Natural killer cell (primary cell): Measurements from ENCODE around the gene HBP1. TPM values are rescaled to one million over a fixed set of nuclear protein-coding genes. Genes with fewer than 3 reads are reported as not detected.

Experiments used
- ATAC-seq, 3 donors: fragments of 150-1000 bp in 2 of 3; fragments of 200-7000 bp in 1 of 3; cut with Tn5 transposase; 1 replicate in 1 of 3; 2 replicates in 2 of 3; pipeline ENCODE4 v1.10.0; 2021; ENCODE audit warnings: mild to moderate bottlenecking in 2 of 3, moderate library complexity in 2 of 3
- DNase-seq, 2 donors: peaks; one replicate each; pipeline versions ENCODE4 v3.0.0 to v3.0.0-alpha.2; 2013 to 2021; ENCODE audit warnings: mixed read lengths in 1 of 2
- H3K27ac ChIP-seq: one replicate; pipeline ENCODE4 v1.5.1; 2013; ENCODE audit warnings: mild to moderate bottlenecking, low read length
- H3K27me3 ChIP-seq: one replicate; pipeline ENCODE4 v1.6.1; 2013; ENCODE audit warnings: low read length; ENCODE audit not compliant: control insufficient read depth, insufficient read depth
- H3K36me3 ChIP-seq: one replicate; pipeline ENCODE4 v1.6.1; 2013; ENCODE audit warnings: low read length; ENCODE audit not compliant: control insufficient read depth, insufficient read depth
- H3K4me1 ChIP-seq: one replicate; pipeline ENCODE4 v1.6.1; 2013; ENCODE audit warnings: low read length; ENCODE audit not compliant: control insufficient read depth, insufficient read depth
- H3K4me3 ChIP-seq: one replicate; pipeline ENCODE4 v1.5.1; 2013; ENCODE audit warnings: low read length
- H3K9me3 ChIP-seq: one replicate; pipeline ENCODE4 v1.6.1; 2013; ENCODE audit warnings: low read length; ENCODE audit not compliant: control insufficient read depth, insufficient read depth
- H3K27ac Mint-ChIP-seq, 2 donors: one replicate each; pipeline ENCODE4 v1.8.0; 2022; ENCODE audit warnings: mild to moderate bottlenecking in 2 of 2, mixed read lengths in 2 of 2, moderate library complexity in 1 of 2
- H3K27me3 Mint-ChIP-seq, 2 donors: one replicate each; pipeline ENCODE4 v1.8.0; 2022; ENCODE audit warnings: low read depth in 2 of 2, mixed read lengths in 2 of 2
- H3K36me3 Mint-ChIP-seq: one replicate; pipeline ENCODE4 v1.8.0; 2022; ENCODE audit warnings: mixed read lengths
- H3K4me1 Mint-ChIP-seq, 2 donors: one replicate each; pipeline ENCODE4 v1.8.0; 2022; ENCODE audit warnings: mixed read lengths in 2 of 2
- H3K4me3 Mint-ChIP-seq: one replicate; pipeline ENCODE4 v1.8.0; 2022; ENCODE audit warnings: mild to moderate bottlenecking, moderate library complexity, mixed read lengths
- H3K9me3 Mint-ChIP-seq, 2 donors: one replicate each; pipeline ENCODE4 v1.8.0; 2022; ENCODE audit warnings: mixed read lengths in 2 of 2
- WGBS: methylation state at CpG from one replicate; pipeline ENCODE4 v1.1.7; 2013; ENCODE audit warnings: missing lambda C conversion rate; ENCODE audit not compliant: insufficient coverage; 5-methylcytosine and 5-hydroxymethylcytosine counted together
- intact Hi-C: fragments of 100-400 bp; cut with micrococcal nuclease; formaldehyde crosslinking; loops from one replicate; pipeline ENCODE4 v1.14.2; 2022
- total RNA-seq, 4 donors: library from RNA; stranded (reverse); fragments of 120-200 nt in 1 of 4; gene quantifications; one replicate each; pipeline versions ENCODE4 v1.2.3 to v1.2.4, GENCODE V29; 2013 to 2022
- TF ChIP-seq, protein P1 (sequence below): fragments of 200-600 bp; IDR thresholded peaks from one replicate; pipeline ENCODE4 v1.8.0; 2022; ENCODE audit warnings: antibody characterized with exemption

The HBP1 gene
- total RNA-seq, 3 donors from 2014 or later (not counting 1 experiment from before 2014, with no cell fraction given) = 186 to 249 (median 243) TPM

DNA sequence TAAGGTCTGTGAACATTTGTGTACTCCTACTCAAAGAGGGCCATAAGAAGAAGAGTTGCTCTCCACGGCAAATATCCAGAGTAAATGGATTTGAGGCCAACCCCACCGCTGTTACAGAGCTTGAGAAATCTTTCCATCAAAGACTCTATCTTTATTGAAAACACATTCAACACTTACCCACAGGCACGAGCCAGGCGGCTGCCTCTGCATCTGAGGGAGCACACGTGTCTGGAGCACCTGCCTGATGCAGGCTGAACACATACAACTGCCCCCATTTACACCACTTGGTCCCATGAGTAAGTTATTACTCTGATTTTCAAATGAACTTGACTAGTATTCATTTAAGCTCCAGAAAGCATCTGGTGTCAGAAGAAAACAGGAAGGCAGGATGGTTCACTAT, 38.7 kb downstream of the HBP1 start:
- intact Hi-C loops = no loop called here
- DNase-seq (no peak), ATAC-seq (peak in 1 of 3 donors; percentile 14)
- H3K27ac ChIP-seq = no peak overlapping the region
- H3K4me3 Mint-ChIP-seq = no peak overlapping the region
- H3K9me3 Mint-ChIP-seq = no peaks in the 10 kb centered on the region
- no peak overlapping the region for H3K27ac Mint-ChIP-seq
- H3K4me1 Mint-ChIP-seq = peaks cover 0 to 5% of the 10 kb centered on the region in 2 donors
- H3K36me3 Mint-ChIP-seq = peaks cover 23% of the 10 kb centered on the region
- H3K4me1 ChIP-seq = no peaks in the 10 kb centered on the region
- no peaks in the 10 kb centered on the region for H3K9me3 ChIP-seq
- TF ChIP-seq, protein P1, sequence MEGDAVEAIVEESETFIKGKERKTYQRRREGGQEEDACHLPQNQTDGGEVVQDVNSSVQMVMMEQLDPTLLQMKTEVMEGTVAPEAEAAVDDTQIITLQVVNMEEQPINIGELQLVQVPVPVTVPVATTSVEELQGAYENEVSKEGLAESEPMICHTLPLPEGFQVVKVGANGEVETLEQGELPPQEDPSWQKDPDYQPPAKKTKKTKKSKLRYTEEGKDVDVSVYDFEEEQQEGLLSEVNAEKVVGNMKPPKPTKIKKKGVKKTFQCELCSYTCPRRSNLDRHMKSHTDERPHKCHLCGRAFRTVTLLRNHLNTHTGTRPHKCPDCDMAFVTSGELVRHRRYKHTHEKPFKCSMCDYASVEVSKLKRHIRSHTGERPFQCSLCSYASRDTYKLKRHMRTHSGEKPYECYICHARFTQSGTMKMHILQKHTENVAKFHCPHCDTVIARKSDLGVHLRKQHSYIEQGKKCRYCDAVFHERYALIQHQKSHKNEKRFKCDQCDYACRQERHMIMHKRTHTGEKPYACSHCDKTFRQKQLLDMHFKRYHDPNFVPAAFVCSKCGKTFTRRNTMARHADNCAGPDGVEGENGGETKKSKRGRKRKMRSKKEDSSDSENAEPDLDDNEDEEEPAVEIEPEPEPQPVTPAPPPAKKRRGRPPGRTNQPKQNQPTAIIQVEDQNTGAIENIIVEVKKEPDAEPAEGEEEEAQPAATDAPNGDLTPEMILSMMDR = no peak
- 98% methylated on average over 5 of the region's 5 CpGs for WGBS
- H3K4me3 ChIP-seq = no peak overlapping the region
- peaks cover 45% of the 10 kb centered on the region for H3K36me3 ChIP-seq
- no peaks in the 10 kb centered on the region for H3K27me3 Mint-ChIP-seq
- no peaks in the 10 kb centered on the region for H3K27me3 ChIP-seq

DNA sequence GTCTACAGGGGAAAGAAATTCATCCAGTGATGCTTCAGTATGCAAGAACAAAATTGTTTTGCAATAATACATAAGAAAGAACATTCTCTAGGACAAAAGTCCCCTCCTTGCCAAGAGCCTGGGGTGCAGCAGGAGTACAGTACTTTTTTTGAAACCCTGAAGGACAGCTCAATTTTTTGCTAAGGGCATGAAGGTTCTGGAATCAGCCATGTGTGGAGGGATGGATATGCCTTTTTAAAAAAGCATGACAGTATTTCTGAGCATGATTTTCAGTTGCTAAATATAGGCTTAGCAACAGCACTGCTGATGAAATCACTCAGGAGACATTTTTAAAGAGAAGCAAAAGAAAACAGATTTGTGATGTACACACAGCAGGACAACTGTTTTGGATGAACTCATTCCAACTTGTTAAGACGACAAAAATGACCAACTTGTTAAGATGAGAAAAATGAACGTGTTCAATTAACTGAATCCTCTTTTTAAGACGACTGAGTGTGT, 39.3 kb downstream of the HBP1 start:
- TF ChIP-seq, protein P1 = no peak
- H3K36me3 Mint-ChIP-seq = peaks cover 23% of the 10 kb centered on the region
- ATAC-seq = no peak

DNA sequence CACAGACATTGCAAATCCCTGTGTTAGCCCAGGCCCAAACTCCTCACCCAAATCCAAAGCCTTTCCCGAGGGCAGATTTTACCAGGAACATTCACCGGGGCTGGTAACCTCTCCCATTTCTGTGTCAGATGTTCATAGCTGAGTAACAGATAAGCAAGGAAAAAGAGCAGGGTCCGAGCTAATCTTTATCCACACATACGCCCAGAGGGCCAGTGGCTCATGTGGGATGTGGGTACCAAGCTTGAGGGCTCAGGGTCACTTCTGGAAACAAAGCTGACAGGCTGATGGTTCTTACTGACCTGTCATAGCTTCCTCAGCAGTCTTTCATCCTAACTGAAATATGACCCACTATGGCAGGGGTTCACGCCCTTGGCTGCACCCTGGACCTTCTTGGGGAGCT, 39.8 kb downstream of the HBP1 start:
- 96% methylated on average over 5 of the region's 5 CpGs for WGBS
- ATAC-seq = no peak
- H3K36me3 Mint-ChIP-seq = peaks cover 26% of the 10 kb centered on the region
- H3K4me1 Mint-ChIP-seq = peaks cover 0 to 5% of the 10 kb centered on the region in 2 donors
- intact Hi-C loops = no loop called here
- H3K36me3 ChIP-seq = peaks cover 36% of the 10 kb centered on the region
- DNase-seq = no peak
- H3K9me3 Mint-ChIP-seq = peaks cover 0 to under 1% of the 10 kb centered on the region in 2 donors
- H3K27ac Mint-ChIP-seq = no peak overlapping the region
- TF ChIP-seq, protein P1 = no peak
- H3K27ac ChIP-seq = no peak overlapping the region
- H3K4me3 ChIP-seq = no peak overlapping the region
- no peak overlapping the region for H3K4me3 Mint-ChIP-seq
- H3K27me3 Mint-ChIP-seq = no peaks in the 10 kb centered on the region
- no peaks in the 10 kb centered on the region for H3K9me3 ChIP-seq
- H3K4me1 ChIP-seq = no peaks in the 10 kb centered on the region
- H3K27me3 ChIP-seq = no peaks in the 10 kb centered on the region

More for the DNA sequence above, 39.3 kb downstream of the HBP1 start:
- H3K36me3 ChIP-seq = peaks cover 39% of the 10 kb centered on the region
- Mint-ChIP-seq H3K27me3 (no peaks in the 10 kb centered on the region), H3K9me3 (no peaks in the 10 kb centered on the region), H3K27ac (no peak overlapping the region), H3K4me3 (no peak overlapping the region), H3K4me1 (peaks cover 0 to 5% of the 10 kb centered on the region in 2 donors)
- no peaks in the 10 kb centered on the region for H3K4me1 ChIP-seq
- 83% methylated on average over 3 of the region's 3 CpGs for WGBS
- DNase-seq = no peak
- no peak overlapping the region for H3K27ac ChIP-seq
- no peaks in the 10 kb centered on the region for H3K9me3 ChIP-seq
- intact Hi-C loops = no loop called here
- H3K4me3 ChIP-seq = no peak overlapping the region
- H3K27me3 ChIP-seq = no peaks in the 10 kb centered on the region

DNA sequence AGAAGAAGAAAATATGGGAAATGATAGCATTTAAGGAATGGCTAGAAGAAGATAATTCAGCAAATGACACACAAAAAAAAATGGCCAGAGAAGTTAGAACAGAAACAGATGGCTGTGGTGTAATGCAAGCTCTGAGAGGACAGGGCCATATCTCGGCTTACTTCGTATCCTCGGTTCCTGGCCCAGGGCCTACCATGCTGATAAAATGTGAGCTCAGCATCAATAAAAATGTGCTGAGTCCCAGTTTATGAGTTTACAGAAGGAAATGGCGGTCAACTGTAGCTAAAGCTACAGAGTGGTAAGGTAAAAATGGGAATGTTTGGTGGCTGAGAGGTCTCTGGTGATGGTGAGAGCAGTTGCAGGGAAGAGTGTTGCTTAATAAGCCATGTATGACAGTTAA, 40.8 kb downstream of the HBP1 start:
- Histone ChIP-seq H3K9me3 (peaks cover 2% of the 10 kb centered on the region), H3K27me3 (no peaks in the 10 kb centered on the region), H3K36me3 (peaks cover 30% of the 10 kb centered on the region), H3K4me3 (no peak overlapping the region), H3K4me1 (no peaks in the 10 kb centered on the region), H3K27ac (no peak overlapping the region)
- 96% methylated on average over 4 of the region's 4 CpGs for WGBS
- Mint-ChIP-seq H3K4me1 (peaks cover 0 to 5% of the 10 kb centered on the region in 2 donors), H3K27ac (no peak overlapping the region), H3K4me3 (no peak overlapping the region), H3K36me3 (peaks cover 26% of the 10 kb centered on the region), H3K9me3 (peaks cover 2 to 6% of the 10 kb centered on the region in 2 donors), H3K27me3 (no peaks in the 10 kb centered on the region)
- DNase-seq (no peak), ATAC-seq (no peak)
- intact Hi-C loops = no loop called here
- TF ChIP-seq, protein P1 = no peak
